Adipose tissue (tissue), 3 donors: ENCODE measurements around the gene FCHSD1. TPM values are rescaled to one million over a fixed set of nuclear protein-coding genes. Genes with fewer than 3 reads are reported as not detected.

Experiments
- H3K27ac ChIP-seq: one replicate; pipeline ENCODE4 v1.5.1; 2013; ENCODE audit warnings: low read depth, low read length
- WGBS, 3 donors: extraction: QIAGEN DNeasy Blood & Tissue Kit; methylation state at CpG; one replicate each; pipeline ENCODE4 v1.1.7; 2013; 5-methylcytosine and 5-hydroxymethylcytosine counted together
- polyA plus RNA-seq, 3 donors: library from polyadenylated mRNA; stranded (reverse); fragments of 200-250 nt; gene quantifications; one replicate each; pipeline ENCODE4 v1.2.3, GENCODE V29; 2013
- donor health status: healthy with polysubstance abuse.
- donor health status: Bipolar disorder and iron deficiency.
- donor health status: healthy.

FCHSD1 gene
- polyA plus RNA-seq, 3 donors: 6.7 to 8.2 (median 8.1) TPM

DNA sequence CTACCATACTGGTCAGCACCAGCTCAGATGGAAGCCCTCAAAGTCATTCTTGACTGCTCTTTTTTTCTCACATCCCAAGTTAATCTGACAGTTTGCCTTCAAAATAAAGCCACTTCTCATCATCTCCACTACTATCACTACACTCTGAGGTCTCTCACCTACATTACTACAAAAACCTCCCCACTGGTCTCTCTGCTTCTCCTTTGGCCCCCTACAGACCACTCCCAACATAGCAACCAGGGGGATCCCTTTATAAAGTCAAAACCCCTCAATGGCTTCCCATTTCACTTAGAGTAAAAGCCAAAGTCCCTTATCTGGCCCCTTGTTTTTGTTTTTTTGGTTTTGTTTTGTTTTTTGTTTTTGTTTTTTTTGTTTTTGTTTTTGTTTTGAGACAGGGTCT, 26.2 kb upstream of the FCHSD1 start:
- no peak overlapping the region for H3K27ac ChIP-seq

DNA sequence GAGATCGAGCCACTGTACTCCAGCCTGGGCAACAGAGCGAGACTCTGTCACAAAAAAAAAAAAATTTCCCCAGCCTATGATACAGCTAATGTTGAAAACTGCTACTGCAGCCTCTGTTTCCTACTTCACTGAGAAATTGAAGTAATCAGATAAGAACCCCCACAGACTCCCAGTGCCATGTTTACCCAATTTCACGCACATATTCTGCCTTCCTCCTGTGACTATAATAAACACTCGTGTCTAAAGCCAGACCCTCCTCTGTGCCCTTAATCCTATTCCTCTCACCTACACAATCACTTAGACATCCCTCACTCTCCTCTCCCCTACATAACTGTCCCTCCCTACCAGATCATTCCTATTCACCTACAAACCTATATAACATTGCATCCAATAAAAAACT, 24.5 kb upstream of the FCHSD1 start:
- 85 to 91% (median 91%) methylated on average over 4 of the region's 4 CpGs for WGBS, 3 donors

DNA sequence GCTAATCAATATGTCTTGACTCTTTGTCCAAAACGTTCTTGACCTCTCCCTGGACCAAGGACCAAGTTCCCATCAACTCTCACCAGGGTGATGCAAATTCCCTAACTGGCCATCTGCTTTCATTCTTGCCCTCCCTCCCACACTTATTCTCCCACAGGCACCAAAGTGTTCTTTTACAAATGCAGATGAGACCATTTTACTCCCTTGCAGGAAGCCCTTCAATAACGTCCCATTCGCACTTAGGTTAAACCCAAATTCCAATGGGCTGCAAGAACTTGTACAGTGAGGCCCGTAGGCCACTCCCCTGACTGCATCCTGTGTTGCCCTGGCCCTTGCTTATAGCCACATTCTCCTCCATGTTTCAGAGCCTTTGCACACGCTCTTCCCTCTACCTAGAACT, 23.5 kb upstream of the FCHSD1 start:
- no peak overlapping the region for H3K27ac ChIP-seq
- 70 to 72% (median 71%) methylated on average over 5 of the region's 5 CpGs for WGBS, 3 donors

More for the DNA sequence above, 24.5 kb upstream of the FCHSD1 start:
- no peak overlapping the region for H3K27ac ChIP-seq

DNA sequence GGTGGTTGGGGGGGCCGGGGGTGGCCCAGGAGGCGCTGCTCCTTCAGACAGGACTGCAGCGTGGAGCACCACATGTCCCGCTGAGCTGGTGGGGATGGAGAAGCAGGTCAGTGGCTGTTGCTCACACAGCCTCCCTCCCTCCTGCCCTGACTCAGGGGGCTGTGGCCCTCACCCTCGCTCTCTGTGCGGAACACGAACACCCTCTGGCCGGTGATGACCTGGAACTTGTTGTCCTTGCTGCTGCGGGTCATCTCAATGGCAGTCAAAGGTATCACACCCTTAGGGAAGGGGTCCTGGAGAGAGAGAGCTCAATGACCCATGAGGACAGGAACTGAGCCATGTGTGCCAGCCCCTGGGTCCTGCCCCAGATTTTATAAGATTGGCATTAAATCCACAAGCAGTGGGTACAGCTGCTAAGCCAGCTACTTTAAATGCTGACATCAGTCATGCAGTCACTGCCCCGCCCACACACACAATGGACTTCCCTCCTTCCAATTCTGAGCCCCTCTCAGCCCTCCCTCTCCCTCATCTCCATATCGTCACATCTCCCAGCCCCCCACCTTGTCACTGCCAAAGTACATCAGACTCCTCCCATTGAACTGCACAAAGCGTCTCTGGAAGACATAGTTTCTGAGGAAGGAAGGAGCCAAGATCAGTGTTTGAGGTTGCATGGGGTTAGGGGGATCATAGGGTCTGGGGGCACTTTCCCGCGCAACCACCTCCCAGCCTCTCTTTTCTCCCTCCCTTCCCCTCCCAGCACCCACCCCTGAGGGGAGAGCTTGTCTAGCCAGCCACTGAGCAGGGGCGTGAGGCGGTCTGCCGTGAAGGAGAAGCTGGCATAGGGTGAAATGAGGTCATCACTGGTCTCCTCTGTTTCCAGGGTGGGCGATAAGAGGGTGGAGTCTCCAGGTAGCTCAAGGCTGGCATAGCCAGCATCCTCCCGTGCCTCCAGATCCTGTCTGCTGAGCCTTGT, 21.9 kb upstream of the FCHSD1 start:
- 69 to 77% (median 74%) methylated on average over 19 of the region's 19 CpGs for WGBS, 3 donors

DNA sequence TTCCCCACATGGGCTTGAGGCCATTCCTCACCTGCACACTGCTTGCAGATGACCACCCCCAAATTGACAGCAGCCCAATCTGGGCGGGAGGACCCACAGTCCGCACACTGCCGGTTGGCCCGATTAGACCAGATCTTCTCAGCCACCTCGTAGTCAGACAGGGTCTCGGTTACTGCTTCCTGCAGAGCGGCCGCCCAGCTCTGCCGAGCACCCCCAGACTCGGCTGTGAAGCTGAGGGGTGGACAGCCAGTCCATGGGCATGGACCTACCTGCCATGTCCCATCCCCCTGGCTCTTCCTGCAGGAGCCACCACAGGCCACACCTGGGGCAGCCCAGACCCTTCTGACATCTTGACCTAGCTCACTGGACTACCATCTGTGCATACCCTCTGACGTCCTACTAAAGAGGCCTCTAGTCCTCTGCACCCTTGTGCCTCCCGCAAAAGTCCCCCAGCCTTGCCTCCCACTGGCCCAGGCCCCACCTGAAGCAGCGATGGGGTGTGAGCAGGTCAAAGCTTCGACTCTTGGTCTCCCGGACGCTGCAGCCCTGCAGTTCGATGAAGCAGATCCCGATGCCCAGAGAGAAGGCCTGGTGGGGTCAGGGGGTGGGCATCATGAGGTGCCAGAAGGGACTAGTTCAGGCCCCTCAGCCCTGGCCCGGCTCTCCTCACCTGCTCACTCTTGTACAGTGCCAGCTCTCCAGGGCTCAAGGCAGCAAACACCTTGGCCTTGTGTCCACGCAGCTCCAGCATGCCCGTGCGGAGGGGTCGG, 21.0 kb upstream of the FCHSD1 start:
- no peak overlapping the region for H3K27ac ChIP-seq
- 86 to 94% (median 94%) methylated on average over 21 to 23 of the region's 23 CpGs for WGBS, 3 donors

More for the DNA sequence above, 21.9 kb upstream of the FCHSD1 start:
- H3K27ac ChIP-seq: no peak overlapping the region

DNA sequence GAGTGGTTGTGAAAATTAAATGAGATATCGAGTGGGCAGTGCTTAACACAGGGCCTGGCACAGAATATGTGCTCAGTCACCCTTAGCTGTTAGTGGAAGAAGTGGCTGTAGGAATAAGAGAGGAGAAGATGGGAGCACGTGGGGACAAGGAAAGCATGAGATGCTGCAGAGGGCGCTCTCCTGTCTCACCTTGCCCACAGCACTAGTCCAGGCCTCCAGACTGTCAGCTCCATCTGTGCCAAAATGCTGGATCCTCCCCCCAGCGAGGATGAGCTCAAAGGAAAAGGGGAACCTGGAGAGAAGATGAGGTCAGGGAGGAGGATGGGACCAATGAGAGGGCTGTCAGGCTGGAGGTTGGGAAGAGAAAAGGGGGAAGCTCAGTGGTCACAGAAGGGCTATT, 18.3 kb upstream of the FCHSD1 start:
- H3K27ac ChIP-seq: no peak overlapping the region
- 78 to 88% (median 79%) methylated on average over 4 of the region's 4 CpGs for WGBS, 3 donors

- no peak overlapping the region for H3K27ac ChIP-seq
- 80 to 83% (median 82%) methylated on average over 8 of the region's 8 CpGs for WGBS, 3 donors
Observed at GRCh38 chr5:141668601-141669265, 17.5 kb upstream of the FCHSD1 start.

- WGBS, 3 donors: 86 to 90% (median 88%) methylated on average over 18 of the region's 18 CpGs
- no peak overlapping the region for H3K27ac ChIP-seq
Observed at GRCh38 chr5:141665995-141666940, 15.1 kb upstream of the FCHSD1 start.

DNA sequence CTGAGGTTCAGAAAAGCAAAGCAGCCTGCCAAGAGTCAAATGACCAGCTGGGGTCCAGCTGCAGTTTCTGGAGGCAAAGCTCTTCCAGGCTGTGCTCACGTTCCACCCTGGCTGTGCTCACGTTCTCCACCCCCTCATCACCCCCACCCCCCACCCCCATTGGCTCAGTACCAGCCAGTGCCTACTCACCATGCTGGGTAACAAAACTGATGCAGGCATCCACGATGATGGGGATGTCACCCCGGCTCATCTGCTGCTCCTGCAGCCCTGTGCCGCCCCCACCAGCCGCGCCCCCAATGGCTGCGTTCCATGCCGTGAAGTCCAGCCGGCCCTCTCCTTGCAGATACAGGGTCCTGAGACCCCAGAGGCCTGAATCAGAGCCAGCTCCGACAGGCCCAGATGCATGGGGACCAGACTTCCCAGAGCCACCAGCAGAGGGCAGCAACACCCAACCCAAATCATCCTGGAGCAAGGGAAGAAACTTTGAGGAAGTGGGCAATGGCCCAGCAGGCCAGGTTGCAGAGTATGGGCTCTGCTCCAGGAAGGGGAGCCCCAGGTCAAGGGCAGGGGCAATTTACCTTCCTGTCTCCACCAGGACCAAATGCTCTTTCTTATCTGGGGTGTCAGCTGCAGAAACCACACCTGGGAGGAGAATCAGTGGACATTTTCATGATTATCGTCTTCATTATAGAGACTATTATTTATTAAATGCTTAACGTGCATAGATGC, 13.7 kb upstream of the FCHSD1 start:
- WGBS, 3 donors: 26 to 36% (median 32%) methylated on average over 13 of the region's 13 CpGs
- H3K27ac ChIP-seq: no peak overlapping the region

DNA sequence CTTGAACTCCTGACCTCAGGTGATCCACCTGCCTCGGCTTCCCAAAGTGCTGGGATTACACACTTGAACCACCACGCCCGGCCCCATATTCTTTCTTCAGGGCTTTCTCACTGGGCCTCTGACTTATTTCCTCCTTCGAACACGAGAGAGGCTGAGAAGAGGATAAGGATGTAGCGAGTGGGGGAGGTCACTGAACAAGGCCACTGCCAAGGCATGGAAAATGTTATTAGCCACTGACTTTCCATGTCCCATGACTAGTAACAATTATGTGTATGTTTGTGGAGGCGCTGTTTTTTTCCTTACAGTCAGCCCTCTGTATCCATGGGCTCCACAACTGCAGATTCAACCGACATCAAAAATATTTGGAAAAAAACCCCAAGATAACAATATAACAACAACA, 12.3 kb upstream of the FCHSD1 start:
- H3K27ac ChIP-seq: no peak overlapping the region
- 84 to 87% (median 85%) methylated on average over 8 of the region's 8 CpGs for WGBS, 3 donors

DNA sequence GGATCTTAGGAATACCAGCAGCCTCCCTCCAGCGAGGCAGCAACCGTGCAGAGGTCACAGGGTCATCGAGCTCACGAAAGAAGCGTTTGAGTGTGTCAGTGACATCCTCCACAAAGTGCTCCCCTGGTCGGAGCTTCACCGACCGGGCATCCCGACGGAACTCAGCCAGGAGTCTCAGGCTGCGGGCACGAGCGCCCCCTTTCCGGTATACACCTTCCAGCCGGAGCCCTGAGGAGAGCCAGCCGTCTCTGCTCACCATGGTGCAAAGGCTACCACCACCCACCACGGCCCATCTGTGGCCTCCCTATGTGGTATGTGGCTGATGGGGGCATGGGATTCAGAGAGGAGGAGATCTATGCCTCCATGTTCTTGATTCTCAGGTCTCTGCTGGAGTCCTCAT, 10.8 kb upstream of the FCHSD1 start:
- WGBS, 3 donors: 80 to 85% (median 81%) methylated on average over 17 of the region's 17 CpGs
- no peak overlapping the region for H3K27ac ChIP-seq

DNA sequence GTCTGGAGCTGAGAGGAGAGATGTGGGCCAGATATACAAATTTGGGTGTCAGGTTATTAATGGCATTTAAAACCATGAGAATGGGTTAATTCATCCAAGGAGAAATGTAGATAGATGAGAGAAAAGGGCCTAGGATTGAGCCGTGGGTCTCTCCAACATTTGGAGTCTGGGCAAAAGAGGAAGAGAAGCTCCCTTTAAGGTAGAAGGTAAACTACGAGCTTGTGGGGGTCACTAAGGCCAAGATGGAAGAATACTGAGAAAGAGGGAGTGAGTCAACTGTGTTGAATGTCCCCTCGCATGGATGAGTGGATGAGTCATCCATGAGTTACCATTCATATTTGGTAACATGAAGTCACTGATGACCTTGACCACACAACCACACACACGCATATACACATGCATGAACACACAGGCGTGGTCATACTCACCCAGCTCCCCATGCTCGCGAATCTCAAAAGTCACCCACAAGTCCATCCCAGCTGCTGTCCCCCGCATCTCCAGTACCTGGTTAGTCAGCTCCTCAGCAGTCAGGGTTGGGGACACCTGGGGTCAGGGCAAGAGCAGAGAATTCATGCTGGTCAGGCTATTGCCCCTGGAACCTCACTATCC, 6.8 kb upstream of the FCHSD1 start:
- 78 to 81% (median 79%) methylated on average over 8 of the region's 8 CpGs for WGBS, 3 donors
- H3K27ac ChIP-seq: no peak overlapping the region

DNA sequence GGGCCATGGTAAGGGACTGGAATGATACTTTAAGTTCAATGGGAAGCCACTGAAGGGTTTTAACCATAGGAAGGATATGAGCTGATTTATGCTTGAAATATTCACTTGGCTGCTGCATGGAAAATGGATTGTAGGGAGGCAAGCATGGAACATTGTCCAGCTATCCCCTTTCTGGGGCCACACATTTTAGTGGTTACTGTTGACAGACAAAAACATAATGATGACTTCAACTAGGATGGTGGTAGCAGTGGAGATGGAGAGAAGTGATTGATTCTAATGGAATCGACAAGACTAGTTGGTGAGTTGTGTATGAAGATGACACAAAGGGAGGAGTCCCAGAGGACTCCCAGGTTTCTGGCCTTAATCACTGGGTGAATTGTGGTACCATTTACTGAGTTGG, 6.2 kb upstream of the FCHSD1 start:
- WGBS, 3 donors: 92 to 97% (median 97%) methylated on average over 1 of the region's 1 CpG
- H3K27ac ChIP-seq: no peak overlapping the region

- WGBS, 3 donors: 87 to 97% (median 92%) methylated on average over 9 of the region's 9 CpGs
Observed at GRCh38 chr5:141656396-141656795, 5.2 kb upstream of the FCHSD1 start.

GRCh38 chr5:141655020-141655419, 3.8 kb upstream of the FCHSD1 start:
- 69 to 87% (median 87%) methylated on average over 7 of the region's 7 CpGs for WGBS, 3 donors

More at GRCh38 chr5:141656396-141656795, 5.2 kb upstream of the FCHSD1 start:
- H3K27ac ChIP-seq: no peak overlapping the region

DNA sequence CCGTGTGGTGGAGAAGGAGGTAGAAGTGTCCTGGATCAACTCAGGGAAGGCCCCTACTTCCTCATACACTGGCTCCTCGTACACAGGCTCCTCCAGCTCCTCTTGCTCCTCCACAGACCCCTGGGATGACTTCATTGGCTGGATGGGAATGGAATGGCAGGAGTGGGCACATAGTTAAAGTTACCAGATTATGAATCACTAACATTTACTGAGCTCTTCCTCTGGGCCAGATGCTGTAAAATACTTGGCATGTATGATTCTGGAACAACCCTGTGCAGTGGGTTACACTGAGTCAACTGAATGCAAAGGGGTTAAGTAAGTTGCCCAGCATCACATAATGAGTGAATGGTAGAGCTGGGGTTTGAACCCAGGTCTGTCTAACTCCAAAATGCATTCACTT, 3.1 kb upstream of the FCHSD1 start:
- WGBS, 3 donors: 59 to 70% (median 67%) methylated on average over 2 of the region's 2 CpGs

More at GRCh38 chr5:141655020-141655419, 3.8 kb upstream of the FCHSD1 start:
- H3K27ac ChIP-seq: no peak overlapping the region

GRCh38 chr5:141651728-141652105, 499 bp upstream of the FCHSD1 start:
- 53 to 66% (median 54%) methylated on average over 9 of the region's 9 CpGs for WGBS, 3 donors
- no peak overlapping the region for H3K27ac ChIP-seq

More for the DNA sequence above, 3.1 kb upstream of the FCHSD1 start:
- no peak overlapping the region for H3K27ac ChIP-seq
